Testis (tissue), 2 donors: ENCODE results near the gene EPS8L3.

Source experiments
- POLR2A ChIP-seq: fragments of 450-650 bp; IDR thresholded peaks from one replicate; pipeline ENCODE4 v1.6.1; 2017; ENCODE audit warnings: antibody characterized with exemption, mild to moderate bottlenecking, moderate library complexity
- TF ChIP-seq, protein P1 (sequence below), 3 experiments: fragments of 450-650 bp in 2 of 3; fragments of 200-600 bp in 1 of 3; sonication (generic) in 1 of 3; IDR thresholded peaks; one replicate each; pipeline ENCODE4 v1.5.1; 2016 to 2019; ENCODE audit warnings: antibody characterized with exemption in 3 of 3, mild to moderate bottlenecking in 2 of 3, moderate library complexity in 1 of 3

DNA sequence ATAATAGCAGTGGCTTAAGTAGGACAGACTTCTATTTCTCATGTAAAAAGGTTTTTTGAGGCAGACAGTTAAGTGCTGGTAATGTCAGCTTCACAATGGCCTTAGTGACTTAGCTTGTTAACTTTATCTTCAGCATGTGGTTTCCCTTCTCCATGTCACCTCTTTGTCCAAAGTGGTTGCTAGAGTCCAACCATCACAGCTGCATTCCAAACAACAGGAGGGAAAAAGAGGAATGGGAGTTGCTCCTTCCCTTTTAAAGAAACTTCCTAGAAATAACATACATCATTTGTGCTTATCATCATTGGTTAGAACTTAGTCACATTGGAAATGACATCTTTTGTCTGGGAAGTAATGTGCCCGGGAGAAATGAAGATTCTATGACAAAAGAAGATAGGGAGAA lies 41.8 kb downstream of the EPS8L3 start:
- TF ChIP-seq, protein P1, sequence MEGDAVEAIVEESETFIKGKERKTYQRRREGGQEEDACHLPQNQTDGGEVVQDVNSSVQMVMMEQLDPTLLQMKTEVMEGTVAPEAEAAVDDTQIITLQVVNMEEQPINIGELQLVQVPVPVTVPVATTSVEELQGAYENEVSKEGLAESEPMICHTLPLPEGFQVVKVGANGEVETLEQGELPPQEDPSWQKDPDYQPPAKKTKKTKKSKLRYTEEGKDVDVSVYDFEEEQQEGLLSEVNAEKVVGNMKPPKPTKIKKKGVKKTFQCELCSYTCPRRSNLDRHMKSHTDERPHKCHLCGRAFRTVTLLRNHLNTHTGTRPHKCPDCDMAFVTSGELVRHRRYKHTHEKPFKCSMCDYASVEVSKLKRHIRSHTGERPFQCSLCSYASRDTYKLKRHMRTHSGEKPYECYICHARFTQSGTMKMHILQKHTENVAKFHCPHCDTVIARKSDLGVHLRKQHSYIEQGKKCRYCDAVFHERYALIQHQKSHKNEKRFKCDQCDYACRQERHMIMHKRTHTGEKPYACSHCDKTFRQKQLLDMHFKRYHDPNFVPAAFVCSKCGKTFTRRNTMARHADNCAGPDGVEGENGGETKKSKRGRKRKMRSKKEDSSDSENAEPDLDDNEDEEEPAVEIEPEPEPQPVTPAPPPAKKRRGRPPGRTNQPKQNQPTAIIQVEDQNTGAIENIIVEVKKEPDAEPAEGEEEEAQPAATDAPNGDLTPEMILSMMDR (IDR thresholded peaks at IDR 0.05): no peak
- no peak for TF ChIP-seq POLR2A
